ENCODE measurements around the gene ST3GAL4.

The ST3GAL4 gene

GRCh38 chr11:126451211-126451802 is 95.8 kb downstream of the ST3GAL4 start:
- ChIA-PET POLR2A (ENCODE audit: low non-redundant PET) (no interaction called here), CTCF (no interaction called here)
- no peak for TF ChIP-seq CTCF (conservative IDR thresholded peaks at IDR 0.05; ENCODE audit: low read depth)
- H3K27ac ChIP-seq = no peak overlapping the region
- DNase-seq (ENCODE audit: low spot score) = no peak

GRCh38 chr11:126452241-126453101 is 97.0 kb downstream of the ST3GAL4 start:
- TF ChIP-seq CTCF (conservative IDR thresholded peaks at IDR 0.05; ENCODE audit: low read depth) = no peak
- POLR2A ChIA-PET (ENCODE audit: low non-redundant PET) = no interaction called here
- DNase-seq (ENCODE audit: low spot score) = no peak
- no peak overlapping the region for H3K27ac ChIP-seq
- CTCF ChIA-PET = interaction anchor here (0.7 kb wide), 2 partner anchors 416 to 1783 kb away, joined by 3 read pairs; no protein-coding TSS in a partner anchor

GRCh38 chr11:126456089-126456488 is 100.6 kb downstream of the ST3GAL4 start:
- TF ChIP-seq CTCF (conservative IDR thresholded peaks at IDR 0.05; ENCODE audit: low read depth) = no peak
- ChIA-PET CTCF (no interaction called here), POLR2A (ENCODE audit: low non-redundant PET) (no interaction called here)
- no peak overlapping the region for H3K27ac ChIP-seq
- DNase-seq (ENCODE audit: low spot score) = no peak

GRCh38 chr11:126456783-126457542 is 101.5 kb downstream of the ST3GAL4 start:
- DNase-seq (ENCODE audit: low spot score) = no peak
- no peak overlapping the region for H3K27ac ChIP-seq
- TF ChIP-seq CTCF (conservative IDR thresholded peaks at IDR 0.05; ENCODE audit: low read depth) = no peak
- CTCF ChIA-PET = no interaction called here
- POLR2A ChIA-PET (ENCODE audit: low non-redundant PET) = no interaction called here

GRCh38 chr11:126457817-126458216 is 102.3 kb downstream of the ST3GAL4 start:
- ChIA-PET CTCF (interaction anchor here (0.7 kb wide), 1 partner anchor 29 kb away, joined by 3 read pairs; no protein-coding TSS in a partner anchor), POLR2A (ENCODE audit: low non-redundant PET) (no interaction called here)
- no peak for DNase-seq (ENCODE audit: low spot score)
- no peak for TF ChIP-seq CTCF (conservative IDR thresholded peaks at IDR 0.05; ENCODE audit: low read depth)
- no peak overlapping the region for H3K27ac ChIP-seq

- H3K27ac ChIP-seq = no peak overlapping the region
- ChIA-PET CTCF (interaction anchor here (0.7 kb wide), 1 partner anchor 264 kb away, joined by 3 read pairs; no protein-coding TSS in a partner anchor), POLR2A (ENCODE audit: low non-redundant PET) (no interaction called here)
- TF ChIP-seq CTCF (conservative IDR thresholded peaks at IDR 0.05; ENCODE audit: low read depth) = no peak
- no peak for DNase-seq (ENCODE audit: low spot score)
Observed at GRCh38 chr11:126459691-126460281, 104.3 kb downstream of the ST3GAL4 start.

All from RWPE1 (cell line).